Endodermal cell (in vitro differentiated cells): Measurements from ENCODE around the gene ATP4B. TPM values are rescaled to one million over a fixed set of nuclear protein-coding genes. Genes with fewer than 3 reads are reported as not detected.

ENCODE experiments used
- DNase-seq: peaks from one replicate; pipeline ENCODE4 v3.0.0-alpha.2; 2017
- H3K27ac ChIP-seq: 2 replicates; pipeline ENCODE4 v1.5.1; 2013; ENCODE audit warnings: mild to moderate bottlenecking, low read depth, low read length, moderate library complexity
- H3K27me3 ChIP-seq: 2 replicates; pipeline ENCODE4 v1.6.1; 2013; ENCODE audit warnings: mild to moderate bottlenecking, low read length, moderate library complexity; ENCODE audit not compliant: insufficient read depth, control insufficient read depth, poor library complexity, severe bottlenecking
- H3K36me3 ChIP-seq: 2 replicates; pipeline ENCODE4 v1.7.0; 2013; ENCODE audit warnings: mild to moderate bottlenecking, low read length, moderate library complexity; ENCODE audit not compliant: control insufficient read depth, insufficient read depth
- H3K4me1 ChIP-seq: one replicate; pipeline ENCODE4 v1.7.0; 2013; ENCODE audit warnings: low read length; ENCODE audit not compliant: control insufficient read depth, insufficient read depth
- H3K4me3 ChIP-seq: 2 replicates; pipeline ENCODE4 v1.5.1; 2013; ENCODE audit warnings: mild to moderate bottlenecking, low read length, moderate library complexity
- H3K9ac ChIP-seq: 2 replicates; pipeline ENCODE4 v1.6.1; 2013; ENCODE audit warnings: mild to moderate bottlenecking, low read length, moderate library complexity; ENCODE audit not compliant: poor library complexity, severe bottlenecking; ENCODE audit errors: extremely low read depth
- H3K9me3 ChIP-seq: 2 replicates; pipeline ENCODE4 v1.6.1; 2013; ENCODE audit warnings: mild to moderate bottlenecking, low read length, moderate library complexity; ENCODE audit not compliant: control insufficient read depth
- H3K27ac Mint-ChIP-seq: 2 replicates; pipeline ENCODE4 v1.8.0; 2020; ENCODE audit warnings: mixed read lengths
- H3K27me3 Mint-ChIP-seq: 2 replicates; pipeline ENCODE4 v1.8.0; 2021; ENCODE audit warnings: mild to moderate bottlenecking, mixed read lengths; ENCODE audit not compliant: insufficient read depth
- H3K36me3 Mint-ChIP-seq: 2 replicates; pipeline ENCODE4 v1.8.0; 2020; ENCODE audit warnings: low read depth, mixed read lengths
- H3K4me1 Mint-ChIP-seq: 2 replicates; pipeline ENCODE4 v1.8.0; 2020; ENCODE audit warnings: mixed read lengths
- H3K4me3 Mint-ChIP-seq: 2 replicates; pipeline ENCODE4 v1.8.0; 2020; ENCODE audit warnings: mild to moderate bottlenecking, moderate library complexity, mixed read lengths
- H3K9me3 Mint-ChIP-seq: 2 replicates; pipeline ENCODE4 v1.8.0; 2020; ENCODE audit warnings: mild to moderate bottlenecking, mixed read lengths
- WGBS, 2 experiments: methylation state at CpG; one replicate each; pipeline versions ENCODE4 v1.1.5 to v1.1.7; 2013; ENCODE audit warnings: missing lambda C conversion rate in 2 of 2, mixed read lengths in 1 of 2; ENCODE audit not compliant: insufficient coverage in 1 of 2, insufficient read length in 1 of 2; 5-methylcytosine and 5-hydroxymethylcytosine counted together
- total RNA-seq, 2 donors: library from RNA; stranded (reverse); fragmentation: NEBNext Ultra II Directional in 1 of 2; extraction: Animal tissue kit (Norgen Biotek cat#: 25700) in 1 of 2; gene quantifications; 2 replicates in 1 of 2; 3 replicates in 1 of 2; pipeline ENCODE4 v1.2.1, GENCODE V29; 2021
- TF ChIP-seq, protein P1 (sequence below): fragments of 200-600 bp; sonication (generic); conservative IDR thresholded peaks from 2 replicates; pipeline ENCODE4 v1.5.0; 2021; ENCODE audit warnings: antibody characterized with exemption, mild to moderate bottlenecking

ATP4B gene
- total RNA-seq, 2 donors from 2014 or later = not detected

DNA sequence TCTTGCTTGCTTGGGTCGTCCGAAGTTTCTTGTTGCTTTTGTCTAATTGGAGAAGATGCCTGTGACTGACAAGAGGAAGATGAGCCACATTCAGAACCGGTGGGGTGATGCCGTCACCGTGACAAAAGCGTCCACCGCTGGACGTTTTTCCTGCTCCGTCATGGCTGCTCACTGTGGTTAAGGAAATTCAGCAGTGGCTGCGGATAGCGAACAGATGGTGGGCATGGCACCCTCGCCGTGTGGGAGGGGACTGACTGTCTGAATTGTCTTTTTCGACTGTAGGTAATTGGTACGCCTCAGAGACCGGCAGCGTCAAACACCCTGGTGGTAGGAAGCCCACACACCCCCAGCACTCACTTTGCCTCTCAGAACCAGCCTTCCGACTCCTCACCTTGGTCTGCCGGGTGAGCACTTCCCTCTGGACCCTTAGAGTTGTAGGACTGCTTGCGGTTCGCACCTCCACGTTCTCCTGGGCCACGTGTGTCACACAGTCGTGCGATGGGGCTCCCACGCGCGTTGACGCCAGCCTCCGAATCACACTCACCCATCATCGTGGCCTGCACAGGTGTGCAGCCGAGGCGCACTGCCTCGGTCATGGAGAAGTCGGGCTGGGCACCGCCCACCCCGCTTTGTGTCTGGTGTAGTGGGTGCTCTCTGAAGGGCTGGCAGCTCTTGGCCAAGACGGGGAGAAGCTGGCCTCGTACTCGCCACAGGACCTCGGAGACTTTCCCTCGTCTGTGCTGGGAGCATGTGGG is 26.5 kb downstream of the ATP4B start:
- Mint-ChIP-seq H3K27ac (no peak overlapping the region), H3K27me3 (no peaks in the 10 kb centered on the region), H3K9me3 (no peaks in the 10 kb centered on the region), H3K4me1 (no peaks in the 10 kb centered on the region), H3K36me3 (peaks cover 77% of the 10 kb centered on the region), H3K4me3 (no peak overlapping the region)
- WGBS, 2 experiments = 96 to 98% methylated on average over 29 to 42 of the region's 42 CpGs
- TF ChIP-seq, protein P1, sequence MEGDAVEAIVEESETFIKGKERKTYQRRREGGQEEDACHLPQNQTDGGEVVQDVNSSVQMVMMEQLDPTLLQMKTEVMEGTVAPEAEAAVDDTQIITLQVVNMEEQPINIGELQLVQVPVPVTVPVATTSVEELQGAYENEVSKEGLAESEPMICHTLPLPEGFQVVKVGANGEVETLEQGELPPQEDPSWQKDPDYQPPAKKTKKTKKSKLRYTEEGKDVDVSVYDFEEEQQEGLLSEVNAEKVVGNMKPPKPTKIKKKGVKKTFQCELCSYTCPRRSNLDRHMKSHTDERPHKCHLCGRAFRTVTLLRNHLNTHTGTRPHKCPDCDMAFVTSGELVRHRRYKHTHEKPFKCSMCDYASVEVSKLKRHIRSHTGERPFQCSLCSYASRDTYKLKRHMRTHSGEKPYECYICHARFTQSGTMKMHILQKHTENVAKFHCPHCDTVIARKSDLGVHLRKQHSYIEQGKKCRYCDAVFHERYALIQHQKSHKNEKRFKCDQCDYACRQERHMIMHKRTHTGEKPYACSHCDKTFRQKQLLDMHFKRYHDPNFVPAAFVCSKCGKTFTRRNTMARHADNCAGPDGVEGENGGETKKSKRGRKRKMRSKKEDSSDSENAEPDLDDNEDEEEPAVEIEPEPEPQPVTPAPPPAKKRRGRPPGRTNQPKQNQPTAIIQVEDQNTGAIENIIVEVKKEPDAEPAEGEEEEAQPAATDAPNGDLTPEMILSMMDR = no peak
- no peak overlapping the region for H3K4me3 ChIP-seq
- no peaks in the 10 kb centered on the region for H3K27me3 ChIP-seq
- H3K4me1 ChIP-seq = no peaks in the 10 kb centered on the region
- peaks cover 71% of the 10 kb centered on the region for H3K36me3 ChIP-seq
- peak overlapping the region; percentile 60 for H3K27ac ChIP-seq
- H3K9ac ChIP-seq = no peak overlapping the region
- no peak for DNase-seq
- no peaks in the 10 kb centered on the region for H3K9me3 ChIP-seq

- Mint-ChIP-seq H3K27ac (no peak overlapping the region), H3K9me3 (peaks cover 2% of the 10 kb centered on the region), H3K36me3 (peaks cover 77% of the 10 kb centered on the region), H3K27me3 (no peaks in the 10 kb centered on the region), H3K4me1 (no peaks in the 10 kb centered on the region), H3K4me3 (no peak overlapping the region)
- DNase-seq = no peak
- Histone ChIP-seq H3K27ac (peak overlapping the region; percentile 60), H3K27me3 (no peaks in the 10 kb centered on the region), H3K4me1 (no peaks in the 10 kb centered on the region), H3K4me3 (no peak overlapping the region), H3K9ac (no peak overlapping the region), H3K9me3 (no peaks in the 10 kb centered on the region), H3K36me3 (peaks cover 68% of the 10 kb centered on the region)
- TF ChIP-seq, protein P1 = no peak
- 82 to 100% methylated on average over 3 to 6 of the region's 6 CpGs for WGBS, 2 experiments
Observed at GRCh38 chr13:113630804-113631203, 27.2 kb downstream of the ATP4B start.

- H3K9ac ChIP-seq = no peak overlapping the region
- no peaks in the 10 kb centered on the region for H3K27me3 Mint-ChIP-seq
- H3K27ac ChIP-seq = no peak overlapping the region
- H3K27ac Mint-ChIP-seq = peak overlapping the region; percentile 30
- peaks cover 63% of the 10 kb centered on the region for H3K36me3 ChIP-seq
- H3K9me3 ChIP-seq = no peaks in the 10 kb centered on the region
- no peaks in the 10 kb centered on the region for H3K27me3 ChIP-seq
- no peak for DNase-seq
- H3K36me3 Mint-ChIP-seq = peaks cover 80% of the 10 kb centered on the region
- H3K4me3 ChIP-seq = no peak overlapping the region
- H3K4me3 Mint-ChIP-seq = no peak overlapping the region
- no peaks in the 10 kb centered on the region for H3K4me1 ChIP-seq
- no peaks in the 10 kb centered on the region for H3K4me1 Mint-ChIP-seq
- TF ChIP-seq, protein P1 = no peak
- 93 to 95% methylated on average over 9 to 11 of the region's 11 CpGs for WGBS, 2 experiments
- peaks cover 6% of the 10 kb centered on the region for H3K9me3 Mint-ChIP-seq
Observed at GRCh38 chr13:113630296-113630695, 27.7 kb downstream of the ATP4B start.
